Stimulated activated CD4-positive, alpha-beta T cell treated with anti-CD3 and anti-CD28 coated beads, TNF-alpha, amount 100 ng/mL, for 4 hours (primary cell): ENCODE measurements around the gene BMP2K.
"Not testable (repeated sequence)": the region's sequence is repeated elsewhere in the genome, so short reads cannot be mapped to it uniquely, and the experiment has no call there.

Experiments used
- DNase-seq, 3 experiments: peaks; one replicate each; pipeline ENCODE4 v3.0.0-alpha.2; 2020; ENCODE audit warnings: low read depth in 3 of 3

Gene BMP2K

DNA sequence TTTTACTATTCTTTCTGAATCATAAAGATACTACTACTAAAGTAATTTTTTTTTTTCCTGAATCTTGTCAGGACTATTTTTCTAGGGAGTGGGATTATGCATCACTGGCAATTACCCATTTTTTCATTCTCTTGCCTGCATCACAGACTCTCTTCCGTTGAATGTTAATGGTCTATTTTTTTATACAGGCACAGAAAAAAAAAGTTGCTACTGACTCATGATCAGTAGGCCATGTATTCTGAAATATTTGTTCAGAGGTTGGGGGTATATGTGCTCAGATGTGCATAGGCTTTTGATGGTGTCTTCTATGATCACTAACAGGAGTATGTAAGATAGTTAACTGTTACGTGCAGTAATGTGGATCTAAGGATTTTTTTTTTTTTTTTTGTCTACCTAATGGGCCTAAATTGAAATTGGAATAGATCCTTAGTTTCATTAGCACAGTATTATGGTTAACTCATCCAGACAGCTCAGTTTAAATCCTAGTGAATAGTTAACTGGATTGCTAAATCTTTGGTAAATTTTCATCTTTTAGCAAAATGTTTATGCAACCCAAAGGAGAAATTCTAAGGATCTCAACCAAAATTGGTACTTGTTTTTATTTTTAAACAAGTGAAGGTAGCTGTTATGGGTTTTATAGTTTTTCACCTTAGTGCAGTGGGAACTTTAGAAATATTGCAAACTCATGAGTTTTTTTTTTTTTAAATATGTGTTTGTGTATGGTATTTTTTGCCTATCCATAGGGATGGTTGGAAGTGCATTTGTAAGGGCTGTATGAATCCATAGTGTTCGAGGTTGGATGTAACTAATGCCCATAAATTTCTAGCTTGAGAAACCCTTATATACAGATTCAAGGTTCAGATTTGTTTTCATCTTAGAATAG lies 12.1 kb downstream of the BMP2K start:
- DNase-seq: no peak

DNA sequence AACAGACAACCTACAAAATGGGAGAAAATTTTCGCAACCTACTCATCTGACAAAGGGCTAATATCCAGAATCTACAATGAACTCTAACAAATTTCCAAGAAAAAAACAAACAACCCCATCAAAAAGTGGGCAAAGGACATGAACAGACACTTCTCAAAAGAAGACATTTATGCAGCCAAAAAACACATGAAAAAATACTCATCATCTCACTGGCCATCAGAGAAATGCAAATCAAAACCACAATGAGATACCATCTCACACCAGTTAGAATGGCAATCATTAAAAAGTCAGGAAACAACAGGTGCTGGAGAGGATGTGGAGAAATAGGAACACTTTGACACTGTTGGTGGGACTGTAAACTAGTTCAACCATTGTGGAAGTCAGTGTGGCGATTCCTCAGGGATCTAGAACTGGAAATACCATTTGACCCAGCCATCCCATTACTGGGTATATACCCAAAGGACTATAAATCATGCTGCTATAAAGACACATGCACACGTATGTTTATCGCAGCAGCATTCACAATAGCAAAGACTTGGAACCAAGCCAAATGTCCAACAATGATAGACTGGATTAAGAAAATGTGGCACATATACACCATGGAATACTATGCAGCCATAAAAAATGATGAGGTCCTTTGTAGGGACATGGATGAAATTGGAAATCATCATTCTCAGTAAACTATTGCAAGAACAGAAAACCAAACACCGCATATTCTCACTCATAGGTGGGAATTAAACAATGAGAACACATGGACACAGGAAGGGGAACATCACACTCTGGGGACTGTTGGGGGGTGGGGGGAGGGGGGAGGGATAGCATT lies 19.7 kb downstream of the BMP2K start:
- not testable (repeated sequence) for DNase-seq

- DNase-seq: no peak
Observed at GRCh38 chr4:78796526-78796925, 20.4 kb downstream of the BMP2K start.

DNA sequence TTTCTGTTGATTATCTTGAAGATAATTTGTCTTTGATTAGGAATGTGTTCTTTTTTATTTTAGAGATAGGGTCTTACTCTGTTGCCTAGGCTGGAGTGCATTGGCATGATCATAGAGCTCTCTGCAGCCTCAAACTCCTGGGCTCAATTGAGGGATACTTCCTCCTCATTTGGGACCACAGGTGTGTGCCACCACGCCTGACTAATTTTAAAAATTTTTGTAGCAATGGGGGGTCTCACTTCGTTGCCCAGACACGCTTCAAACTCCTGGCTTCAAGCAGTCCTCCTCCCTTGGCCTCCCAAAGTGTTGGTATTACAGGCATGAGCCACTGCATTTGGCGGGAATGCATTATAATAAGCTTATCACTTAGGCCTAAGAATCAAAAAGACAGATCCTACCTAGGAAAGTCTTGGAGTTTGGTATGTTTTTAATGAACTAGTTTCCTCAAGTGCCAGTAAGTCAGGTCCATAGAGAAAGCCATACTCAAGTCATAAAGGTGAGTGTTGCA lies 21.7 kb downstream of the BMP2K start:
- no peak for DNase-seq

GRCh38 chr4:78799551-78800495 lies 23.7 kb downstream of the BMP2K start:
- DNase-seq: no peak

GRCh38 chr4:78800965-78801364 lies 24.8 kb downstream of the BMP2K start:
- no peak for DNase-seq

DNA sequence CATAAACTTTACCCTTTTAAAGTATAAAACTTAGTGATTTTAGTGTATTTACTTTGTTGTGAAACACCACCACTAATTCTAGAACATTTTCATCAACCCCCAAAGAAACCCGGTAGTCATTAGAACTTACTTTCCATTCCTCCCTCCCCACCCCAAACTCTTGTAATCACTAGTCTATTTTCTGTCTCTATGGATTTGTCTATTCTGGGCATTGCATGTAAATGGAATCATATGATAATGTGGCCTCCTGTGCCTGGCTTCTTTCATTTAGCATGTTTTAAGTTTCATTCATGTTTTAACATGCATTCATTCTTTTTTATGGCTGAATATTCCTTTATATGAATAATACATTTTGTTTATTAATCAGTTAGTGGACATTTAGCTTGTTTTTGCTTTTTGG lies 27.8 kb downstream of the BMP2K start:
- no peak for DNase-seq

- DNase-seq: no peak
Observed at GRCh38 chr4:78806943-78807460, 30.9 kb downstream of the BMP2K start.

DNA sequence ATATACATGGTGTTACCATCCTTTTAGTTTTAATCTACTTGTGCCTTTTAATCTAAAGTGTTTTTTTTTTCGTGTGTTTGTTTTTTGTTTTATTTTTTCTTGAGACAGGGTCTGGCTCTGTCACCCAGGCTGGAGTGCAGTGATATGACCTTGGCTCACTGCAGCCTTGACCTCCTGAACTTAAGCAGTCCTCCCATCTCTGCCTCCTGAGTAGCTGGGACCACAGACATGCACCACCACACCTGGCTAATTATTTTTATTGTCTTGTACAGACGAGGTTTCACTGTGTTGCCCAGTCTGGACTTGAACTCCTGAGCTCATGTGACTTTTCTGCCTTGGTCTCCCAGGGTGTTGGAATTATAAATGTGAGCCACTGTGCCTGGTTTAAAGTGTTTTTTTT lies 33.1 kb downstream of the BMP2K start:
- DNase-seq: no peak

- no peak for DNase-seq
Observed at GRCh38 chr4:78809928-78810835, 34.0 kb downstream of the BMP2K start.

- no peak for DNase-seq
Observed at GRCh38 chr4:78811034-78811433, 34.9 kb downstream of the BMP2K start.

DNA sequence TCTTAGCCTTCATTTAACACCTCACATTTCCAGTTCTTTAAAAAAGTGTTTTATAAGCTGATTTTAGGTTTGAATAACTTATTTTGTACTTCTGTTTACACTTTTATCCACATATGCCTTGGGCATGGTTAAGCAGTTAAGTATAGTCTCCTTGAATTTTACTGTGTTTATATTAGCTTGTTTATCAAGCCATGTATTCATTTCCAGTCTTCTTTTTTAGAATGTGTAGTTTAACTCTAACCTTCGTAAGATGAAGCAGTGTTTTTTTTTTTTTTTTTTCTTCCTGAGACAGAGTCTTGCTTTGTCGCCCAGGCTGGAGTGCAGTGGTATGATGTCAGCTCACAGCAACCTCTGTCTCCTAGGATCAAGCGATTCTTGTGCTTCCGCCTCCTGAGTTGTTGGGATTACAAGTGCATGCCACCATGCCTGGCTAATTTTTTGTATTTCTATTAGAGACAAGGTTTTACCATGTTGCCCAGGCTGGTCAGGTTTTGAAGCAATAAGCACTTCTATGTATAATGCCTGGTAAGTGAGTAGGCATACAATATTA lies 42.5 kb downstream of the BMP2K start:
- DNase-seq: no peak

DNA sequence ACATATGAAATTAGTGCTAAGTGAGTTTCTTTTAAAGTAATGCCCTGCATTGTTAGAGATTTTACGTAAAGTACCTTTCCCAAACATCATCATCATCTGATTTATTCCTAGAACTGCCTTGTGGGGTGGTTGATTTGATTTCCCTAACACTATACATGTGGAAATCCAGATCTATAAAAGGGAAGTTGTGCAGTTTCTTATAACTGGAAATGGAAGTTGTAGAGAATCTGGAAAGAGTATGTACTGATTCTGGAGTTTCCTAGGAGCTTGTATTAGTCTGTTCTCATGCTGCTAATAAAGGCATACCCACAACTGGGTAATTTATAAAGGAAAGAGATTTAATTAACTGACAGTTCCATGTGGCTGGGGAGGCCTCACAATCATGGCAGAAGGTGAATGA lies 47.9 kb downstream of the BMP2K start:
- DNase-seq: no peak

DNA sequence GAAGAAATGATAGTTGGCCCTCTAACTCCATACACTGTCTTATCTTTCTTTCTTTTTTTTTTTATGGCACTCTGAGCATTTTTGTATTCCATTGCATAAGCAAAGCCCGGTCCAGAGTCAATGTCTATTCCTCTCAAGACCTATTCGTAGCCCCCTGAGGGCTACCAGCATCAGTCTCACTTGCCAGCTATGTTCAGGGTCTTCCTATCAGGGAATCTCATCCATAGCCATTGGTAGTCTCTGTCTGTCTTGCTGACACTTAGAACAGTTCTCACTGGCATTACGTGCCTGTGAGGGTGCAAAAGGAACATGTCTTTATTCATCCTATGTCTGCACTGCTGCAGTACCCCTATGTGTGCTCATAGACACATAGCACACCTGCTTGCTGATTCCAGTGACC lies 51.0 kb downstream of the BMP2K start:
- no peak for DNase-seq

GRCh38 chr4:78829296-78829695 lies 53.1 kb downstream of the BMP2K start:
- no peak for DNase-seq

GRCh38 chr4:78839676-78840075 lies 63.5 kb downstream of the BMP2K start:
- DNase-seq: not testable (repeated sequence)

DNA sequence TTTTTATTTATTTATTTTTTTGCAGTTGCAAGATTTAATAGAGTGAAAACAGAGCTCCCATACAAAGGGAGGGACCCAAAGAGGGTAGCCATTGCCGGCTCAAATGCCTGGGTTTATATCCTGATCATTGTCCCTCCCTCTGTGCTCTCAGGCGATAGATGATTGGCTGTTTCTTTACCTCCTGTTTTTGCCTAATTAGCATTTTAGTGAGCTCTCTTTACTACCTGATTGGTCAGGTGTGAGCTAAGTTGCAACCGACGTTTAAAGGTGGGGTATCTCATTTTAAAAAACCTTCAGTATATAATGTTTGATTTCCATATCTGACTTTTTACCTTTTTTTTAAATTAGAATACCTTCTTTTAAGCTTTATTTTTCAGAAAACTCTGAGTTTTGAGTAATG lies 64.1 kb downstream of the BMP2K start:
- DNase-seq: not testable (repeated sequence)

GRCh38 chr4:78845472-78845871 lies 69.3 kb downstream of the BMP2K start:
- no peak for DNase-seq

DNA sequence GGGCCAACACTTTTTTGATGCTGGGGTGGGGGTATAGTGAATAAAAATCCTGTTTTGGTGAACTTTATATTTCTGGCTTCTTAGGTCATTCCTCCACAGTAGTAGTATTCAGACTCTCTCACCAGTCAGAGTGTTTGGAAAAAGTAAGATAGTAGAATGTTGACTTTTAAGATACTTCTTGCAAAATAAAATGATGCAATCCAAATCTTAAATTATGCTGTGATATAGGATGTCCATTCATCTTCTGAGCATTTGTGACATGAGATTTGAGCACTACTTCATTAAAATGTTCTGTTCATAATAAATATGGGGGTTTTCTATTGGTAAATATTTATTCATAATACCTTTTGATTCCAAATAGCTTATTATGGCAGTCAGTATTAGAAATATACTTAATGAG lies 70.1 kb downstream of the BMP2K start:
- no peak for DNase-seq

- DNase-seq: no peak
Observed at GRCh38 chr4:78862314-78862737, 86.2 kb downstream of the BMP2K start.
